Measurements from ENCODE around the gene HNRNPL.

HNRNPL gene

DNA sequence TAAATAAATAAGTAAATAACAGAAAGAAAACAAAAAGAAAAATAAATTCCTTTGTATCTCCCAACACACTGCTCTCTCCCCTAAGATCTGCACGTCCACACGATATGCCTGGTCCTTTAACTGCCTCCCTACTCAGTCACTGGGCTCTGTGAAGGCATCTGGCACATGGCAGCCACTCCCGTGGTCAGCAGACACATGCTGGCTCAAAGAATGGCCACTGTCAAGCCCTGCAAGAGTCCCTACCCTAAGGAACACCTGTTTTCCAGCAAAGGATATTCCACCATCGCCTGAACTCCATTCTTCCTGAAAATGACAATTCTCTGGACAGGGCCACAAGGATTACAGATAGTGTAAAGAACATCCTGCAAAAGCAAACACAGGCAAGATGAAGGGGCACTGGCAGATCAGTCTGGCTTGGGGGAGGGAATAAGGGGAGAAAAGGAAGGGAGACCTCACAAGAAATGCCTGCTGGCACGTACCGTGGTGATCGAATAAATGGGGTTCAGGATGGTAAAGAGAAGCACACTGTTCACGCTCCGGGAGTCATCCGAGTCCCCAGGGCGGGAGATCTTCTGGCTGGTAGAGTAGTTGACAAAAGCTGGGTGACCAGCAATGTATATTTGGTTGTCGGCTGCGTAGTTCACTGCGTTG is 4.3 kb downstream of the HNRNPL start:
- TF ChIP-seq, protein P1, sequence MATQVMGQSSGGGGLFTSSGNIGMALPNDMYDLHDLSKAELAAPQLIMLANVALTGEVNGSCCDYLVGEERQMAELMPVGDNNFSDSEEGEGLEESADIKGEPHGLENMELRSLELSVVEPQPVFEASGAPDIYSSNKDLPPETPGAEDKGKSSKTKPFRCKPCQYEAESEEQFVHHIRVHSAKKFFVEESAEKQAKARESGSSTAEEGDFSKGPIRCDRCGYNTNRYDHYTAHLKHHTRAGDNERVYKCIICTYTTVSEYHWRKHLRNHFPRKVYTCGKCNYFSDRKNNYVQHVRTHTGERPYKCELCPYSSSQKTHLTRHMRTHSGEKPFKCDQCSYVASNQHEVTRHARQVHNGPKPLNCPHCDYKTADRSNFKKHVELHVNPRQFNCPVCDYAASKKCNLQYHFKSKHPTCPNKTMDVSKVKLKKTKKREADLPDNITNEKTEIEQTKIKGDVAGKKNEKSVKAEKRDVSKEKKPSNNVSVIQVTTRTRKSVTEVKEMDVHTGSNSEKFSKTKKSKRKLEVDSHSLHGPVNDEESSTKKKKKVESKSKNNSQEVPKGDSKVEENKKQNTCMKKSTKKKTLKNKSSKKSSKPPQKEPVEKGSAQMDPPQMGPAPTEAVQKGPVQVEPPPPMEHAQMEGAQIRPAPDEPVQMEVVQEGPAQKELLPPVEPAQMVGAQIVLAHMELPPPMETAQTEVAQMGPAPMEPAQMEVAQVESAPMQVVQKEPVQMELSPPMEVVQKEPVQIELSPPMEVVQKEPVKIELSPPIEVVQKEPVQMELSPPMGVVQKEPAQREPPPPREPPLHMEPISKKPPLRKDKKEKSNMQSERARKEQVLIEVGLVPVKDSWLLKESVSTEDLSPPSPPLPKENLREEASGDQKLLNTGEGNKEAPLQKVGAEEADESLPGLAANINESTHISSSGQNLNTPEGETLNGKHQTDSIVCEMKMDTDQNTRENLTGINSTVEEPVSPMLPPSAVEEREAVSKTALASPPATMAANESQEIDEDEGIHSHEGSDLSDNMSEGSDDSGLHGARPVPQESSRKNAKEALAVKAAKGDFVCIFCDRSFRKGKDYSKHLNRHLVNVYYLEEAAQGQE (IDR thresholded peaks at IDR 0.05; ENCODE audit: insufficient read depth in 1 of 2, low read depth in 2 of 2, low read length in 2 of 2) = no peak
- TF ChIP-seq POLR2AphosphoS5 (IDR thresholded peaks at IDR 0.05; ENCODE audit: low read depth, low read length) (no peak; the same call in 1 of the 2 replicates), SIN3A (IDR thresholded peaks at IDR 0.05; ENCODE audit: borderline replicate concordance, insufficient read depth, low read length) (no peak), TAF1 (IDR thresholded peaks at IDR 0.05; ENCODE audit: borderline replicate concordance, insufficient read depth, low read length) (no peak), FOXP2 (optimal IDR thresholded peaks at IDR 0.05; ENCODE audit: borderline replicate concordance, extremely low read depth, extremely low read length, insufficient read depth) (no peak)

DNA sequence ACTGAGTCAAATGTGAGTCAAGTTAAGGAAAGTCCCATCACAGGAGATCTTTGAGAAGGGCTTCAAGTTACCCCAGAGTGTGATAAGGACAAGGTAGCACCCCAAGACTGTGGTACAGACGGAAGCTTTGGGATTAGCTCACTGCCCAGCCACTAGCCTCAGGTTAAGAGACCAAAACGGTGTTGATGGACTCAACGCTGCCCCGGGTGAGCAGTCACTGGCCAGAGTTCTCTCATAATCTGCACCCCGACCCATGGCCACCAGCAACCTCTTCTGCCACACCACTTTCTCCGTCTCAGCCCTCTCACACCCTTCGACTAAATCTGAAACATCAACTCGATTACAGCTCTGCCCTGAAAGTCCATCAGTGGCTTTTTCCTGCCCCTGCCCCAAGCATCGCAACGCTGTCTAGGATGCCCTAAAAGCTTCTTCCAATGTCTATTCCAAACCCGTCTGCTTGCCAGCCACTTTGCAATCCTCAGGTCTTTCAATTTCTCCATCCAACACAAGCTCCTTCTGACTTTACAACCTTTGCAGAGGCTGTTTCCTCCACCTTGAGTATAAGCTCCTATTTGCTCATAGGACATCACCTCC is 5.6 kb downstream of the HNRNPL start:
- TF ChIP-seq FOXP2 (optimal IDR thresholded peaks at IDR 0.05; ENCODE audit: borderline replicate concordance, extremely low read depth, extremely low read length, insufficient read depth) (no peak), SIN3A (IDR thresholded peaks at IDR 0.05; ENCODE audit: borderline replicate concordance, insufficient read depth, low read length) (no peak), POLR2AphosphoS5 (IDR thresholded peaks at IDR 0.05; ENCODE audit: low read depth, low read length) (no peak; the same call in 1 of the 2 replicates), TAF1 (IDR thresholded peaks at IDR 0.05; ENCODE audit: borderline replicate concordance, insufficient read depth, low read length) (no peak)
- TF ChIP-seq, protein P1 (IDR thresholded peaks at IDR 0.05; ENCODE audit: insufficient read depth in 1 of 2, low read depth in 2 of 2, low read length in 2 of 2) = no peak

DNA sequence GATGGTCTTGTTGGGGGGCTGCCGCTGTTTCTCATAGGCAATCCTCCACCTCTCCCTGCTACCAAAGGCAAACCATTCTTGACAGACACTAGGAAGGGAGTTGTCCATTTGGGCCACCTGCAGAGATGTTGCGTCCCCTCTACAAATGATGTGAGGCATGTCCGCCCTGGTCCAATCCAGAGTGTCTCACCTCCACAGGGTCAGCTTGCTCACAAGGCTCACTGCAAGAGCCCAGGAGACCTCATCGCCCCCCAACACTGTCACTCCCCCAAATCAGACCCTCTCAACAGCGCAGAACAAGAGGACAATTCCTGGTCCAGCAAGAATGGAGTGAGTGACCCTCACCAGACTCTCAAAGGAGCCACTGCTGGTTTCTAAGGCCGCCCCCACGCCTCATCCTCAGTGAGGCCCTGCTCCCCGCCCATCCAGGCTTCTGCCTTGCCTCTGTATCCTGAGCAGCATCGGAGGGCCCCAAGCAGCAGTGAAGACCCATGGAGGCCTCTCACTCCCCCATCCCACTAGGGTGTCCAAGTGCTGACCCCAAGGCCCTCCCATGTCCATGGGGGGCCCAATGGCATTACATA is 6.5 kb downstream of the HNRNPL start:
- no peak for TF ChIP-seq POLR2AphosphoS5 (IDR thresholded peaks at IDR 0.05; ENCODE audit: low read depth, low read length)
- TF ChIP-seq TAF1 (IDR thresholded peaks at IDR 0.05; ENCODE audit: borderline replicate concordance, insufficient read depth, low read length) = no peak
- no peak for TF ChIP-seq FOXP2 (optimal IDR thresholded peaks at IDR 0.05; ENCODE audit: borderline replicate concordance, extremely low read depth, extremely low read length, insufficient read depth)
- TF ChIP-seq, protein P1 (IDR thresholded peaks at IDR 0.05; ENCODE audit: insufficient read depth in 1 of 2, low read depth in 2 of 2, low read length in 2 of 2) = no peak
- TF ChIP-seq SIN3A (IDR thresholded peaks at IDR 0.05; ENCODE audit: borderline replicate concordance, insufficient read depth, low read length) = no peak

DNA sequence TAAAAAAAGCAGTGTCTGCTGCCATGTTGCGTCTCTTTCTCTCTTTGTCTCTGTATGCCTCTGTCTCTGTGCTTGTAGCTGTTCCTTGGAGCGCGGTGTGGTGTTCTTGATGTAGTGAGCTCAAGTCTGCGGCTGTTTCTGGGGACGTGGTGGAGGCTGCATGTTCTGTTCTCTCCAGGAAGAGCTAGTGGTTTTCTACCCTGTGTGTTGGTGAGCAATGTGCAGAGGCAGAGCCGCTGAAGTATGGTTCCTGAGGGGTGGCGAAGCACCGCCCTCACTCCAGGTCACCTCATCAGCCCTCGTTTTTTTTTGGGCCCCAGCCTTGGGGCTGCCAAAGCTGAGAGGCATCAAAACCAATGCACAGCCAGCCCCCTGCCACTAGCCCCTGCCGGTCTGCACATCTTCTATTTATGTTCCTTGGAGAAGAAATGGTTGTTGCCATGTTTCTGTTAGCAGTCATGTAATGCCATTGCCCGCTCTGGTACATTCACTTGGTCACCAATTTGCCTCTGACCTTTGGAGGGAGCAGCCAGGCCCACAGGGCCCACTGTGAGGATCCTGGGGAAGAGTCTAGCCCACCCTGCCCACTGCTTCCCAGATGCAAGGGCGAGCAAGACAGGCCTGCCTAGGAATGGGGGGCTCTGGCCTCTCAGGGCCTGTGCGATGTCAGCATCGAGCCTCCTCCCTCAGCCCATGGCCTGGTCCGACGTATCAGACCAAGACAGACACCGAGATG is 7.2 kb downstream of the HNRNPL start:
- TF ChIP-seq POLR2AphosphoS5 (IDR thresholded peaks at IDR 0.05; ENCODE audit: low read depth, low read length) = peak; percentile 29; the same call in 1 of the 2 replicates
- TF ChIP-seq, protein P1 (IDR thresholded peaks at IDR 0.05; ENCODE audit: insufficient read depth in 1 of 2, low read depth in 2 of 2, low read length in 2 of 2) = no peak
